Gastrocnemius medialis (tissue), 4 donors: ENCODE data around the gene CFAP65.

Experiments
- CTCF ChIP-seq, 5 experiments: fragments of 450-650 bp in 3 of 5; fragments of 200-600 bp in 2 of 5; sonication (generic) in 2 of 5; IDR thresholded peaks in 4 of 5; conservative IDR thresholded peaks in 1 of 5; 1 replicate in 4 of 5; 2 replicates in 1 of 5; pipeline ENCODE4 v1.5.1; 2016 to 2019; ENCODE audit warnings: antibody characterized with exemption in 5 of 5, mild to moderate bottlenecking in 3 of 5, moderate library complexity in 3 of 5
- POLR2A ChIP-seq, 2 donors: fragments of 450-650 bp; IDR thresholded peaks; one replicate each; pipeline ENCODE4 v1.6.1; 2017; ENCODE audit warnings: antibody characterized with exemption in 2 of 2, mild to moderate bottlenecking in 2 of 2, moderate library complexity in 2 of 2

- TF ChIP-seq POLR2A (IDR thresholded peaks at IDR 0.05): no peak
- no peak for TF ChIP-seq CTCF (IDR thresholded peaks at IDR 0.05 in 4 of 5, conservative IDR thresholded peaks at IDR 0.05 in 1 of 5)
Measured at GRCh38 chr2:219079417-219079816, 38.1 kb upstream of the CFAP65 start.
